Astrocyte of the cerebellum (primary cell): ENCODE measurements around the gene STK11IP.

Experiments used
- DNase-seq: peaks from one replicate; pipeline ENCODE4 v3.0.0-alpha.2; 2011; ENCODE audit warnings: low read depth
- H3K4me3 ChIP-seq: 2 replicates; pipeline ENCODE4 v1.5.1; 2011; ENCODE audit warnings: mild to moderate bottlenecking, low read depth, low read length, moderate library complexity
- CTCF ChIP-seq: IDR thresholded peaks from 2 replicates; pipeline ENCODE4 v1.5.1; 2012; ENCODE audit warnings: low read length, low read depth, moderate library complexity, mild to moderate bottlenecking; ENCODE audit errors: missing control alignments
- in situ Hi-C: cut with HindIII; loops from 2 replicates; pipeline ENCODE4 v1.10.0; 2017; ENCODE audit warnings: low sequenced_read_pairs

Gene STK11IP

GRCh38 chr2:219632760-219633105 is 35.1 kb downstream of the STK11IP start:
- H3K4me3 ChIP-seq, result no peak overlapping the region
- no peak for DNase-seq
- in situ Hi-C loops, result no loop called here
- TF ChIP-seq CTCF, result no peak

- in situ Hi-C loops, result no loop called here
- no peak for DNase-seq
- no peak overlapping the region for H3K4me3 ChIP-seq
- TF ChIP-seq CTCF, result no peak
Measured at GRCh38 chr2:219633276-219634065, 35.8 kb downstream of the STK11IP start.

GRCh38 chr2:219634171-219634940 is 36.7 kb downstream of the STK11IP start:
- no peak for DNase-seq
- no peak for TF ChIP-seq CTCF

GRCh38 chr2:219634951-219635751 is 37.5 kb downstream of the STK11IP start:
- H3K4me3 ChIP-seq, result no peak overlapping the region
- no peak for DNase-seq
- in situ Hi-C loops, result no loop called here
- no peak for TF ChIP-seq CTCF

More at GRCh38 chr2:219634171-219634940, 36.7 kb downstream of the STK11IP start:
- no peak overlapping the region for H3K4me3 ChIP-seq
- in situ Hi-C loops, result no loop called here

- DNase-seq, result no peak
- no peak for TF ChIP-seq CTCF
- no peak overlapping the region for H3K4me3 ChIP-seq
- in situ Hi-C loops, result no loop called here
Measured at GRCh38 chr2:219636144-219636915, 38.7 kb downstream of the STK11IP start.
